Activated CD8-positive, alpha-beta T cell treated with anti-CD3 and anti-CD28 coated beads for 36 hours (primary cell): ENCODE data around the gene CYTH4. TPM values are rescaled to one million over a fixed set of nuclear protein-coding genes. Genes with fewer than 3 reads are reported as not detected.

Experiments used
- ATAC-seq: fragments of 200-7000 bp; cut with Tn5 transposase; one replicate; pipeline ENCODE4 v1.10.0; 2021; ENCODE audit warnings: mild to moderate bottlenecking, moderate library complexity
- CTCF ChIA-PET: fragments of 350-600 bp; sonication (Branson Sonifier 250); formaldehyde crosslinking; loops from one replicate; lab custom pipeline; 2021; ENCODE audit warnings: antibody characterized with exemption; lab: Charles Lee
- POLR2A ChIA-PET: fragments of 350-600 bp; sonication (Branson Sonifier 250); formaldehyde crosslinking; loops from one replicate; lab custom pipeline; 2021; ENCODE audit warnings: antibody characterized with exemption; lab: Charles Lee
- DNase-seq: peaks from one replicate; pipeline ENCODE4 v3.0.0-alpha.2; 2020
- H3K27ac Mint-ChIP-seq: one replicate; pipeline ENCODE4 v1.8.0; 2021; ENCODE audit warnings: mild to moderate bottlenecking, mixed read lengths
- H3K27me3 Mint-ChIP-seq: one replicate; pipeline ENCODE4 v1.8.0; 2021; ENCODE audit warnings: mixed read lengths
- H3K36me3 Mint-ChIP-seq: one replicate; pipeline ENCODE4 v1.8.0; 2021; ENCODE audit warnings: low read depth, mixed read lengths
- H3K4me1 Mint-ChIP-seq: one replicate; pipeline ENCODE4 v1.8.0; 2021; ENCODE audit warnings: low read depth, mixed read lengths
- H3K4me3 Mint-ChIP-seq: one replicate; pipeline ENCODE4 v1.8.0; 2021; ENCODE audit warnings: mild to moderate bottlenecking, moderate library complexity, mixed read lengths
- H3K9me3 Mint-ChIP-seq: one replicate; pipeline ENCODE4 v1.8.0; 2021; ENCODE audit warnings: mixed read lengths
- intact Hi-C: fragments of 100-400 bp; cut with micrococcal nuclease; formaldehyde crosslinking; loops from one replicate; pipeline ENCODE4 v1.10.0; 2022
- total RNA-seq, 2 experiments: library from RNA; stranded (reverse); gene quantifications; one replicate each; pipeline ENCODE4 v1.2.3, GENCODE V29; 2021
- TF ChIP-seq, protein P1 (sequence below): fragments of 200-600 bp; IDR thresholded peaks from one replicate; pipeline ENCODE4 v1.8.0; 2022; ENCODE audit warnings: antibody characterized with exemption, mild to moderate bottlenecking

Gene CYTH4
- total RNA-seq, 2 experiments from 2014 or later = 33.2 to 33.4 TPM

GRCh38 chr22:37320726-37321677 is 38.7 kb downstream of the CYTH4 start:
- Mint-ChIP-seq H3K9me3 (no peaks in the 10 kb centered on the region), H3K27me3 (peaks cover 13% of the 10 kb centered on the region), H3K4me3 (no peak overlapping the region), H3K4me1 (peaks cover 10% of the 10 kb centered on the region), H3K27ac (no peak overlapping the region), H3K36me3 (no peaks in the 10 kb centered on the region)
- CTCF ChIA-PET = interaction anchor here (0.7 to 1.3 kb wide), 3 partner anchors 60 to 151 kb away, joined by 3 to 5 read pairs (median 4); no protein-coding TSS in a partner anchor
- intact Hi-C loops = no loop called here
- TF ChIP-seq, protein P1, sequence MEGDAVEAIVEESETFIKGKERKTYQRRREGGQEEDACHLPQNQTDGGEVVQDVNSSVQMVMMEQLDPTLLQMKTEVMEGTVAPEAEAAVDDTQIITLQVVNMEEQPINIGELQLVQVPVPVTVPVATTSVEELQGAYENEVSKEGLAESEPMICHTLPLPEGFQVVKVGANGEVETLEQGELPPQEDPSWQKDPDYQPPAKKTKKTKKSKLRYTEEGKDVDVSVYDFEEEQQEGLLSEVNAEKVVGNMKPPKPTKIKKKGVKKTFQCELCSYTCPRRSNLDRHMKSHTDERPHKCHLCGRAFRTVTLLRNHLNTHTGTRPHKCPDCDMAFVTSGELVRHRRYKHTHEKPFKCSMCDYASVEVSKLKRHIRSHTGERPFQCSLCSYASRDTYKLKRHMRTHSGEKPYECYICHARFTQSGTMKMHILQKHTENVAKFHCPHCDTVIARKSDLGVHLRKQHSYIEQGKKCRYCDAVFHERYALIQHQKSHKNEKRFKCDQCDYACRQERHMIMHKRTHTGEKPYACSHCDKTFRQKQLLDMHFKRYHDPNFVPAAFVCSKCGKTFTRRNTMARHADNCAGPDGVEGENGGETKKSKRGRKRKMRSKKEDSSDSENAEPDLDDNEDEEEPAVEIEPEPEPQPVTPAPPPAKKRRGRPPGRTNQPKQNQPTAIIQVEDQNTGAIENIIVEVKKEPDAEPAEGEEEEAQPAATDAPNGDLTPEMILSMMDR = no peak
- POLR2A ChIA-PET = interaction anchor here (1.5 kb wide), 1 partner anchor 107 kb away, joined by 4 read pairs; no protein-coding TSS in a partner anchor
- ATAC-seq (no peak), DNase-seq (no peak)

- Mint-ChIP-seq H3K27ac (no peak overlapping the region), H3K4me1 (no peaks in the 10 kb centered on the region), H3K36me3 (no peaks in the 10 kb centered on the region), H3K27me3 (peaks cover 27% of the 10 kb centered on the region), H3K4me3 (no peak overlapping the region), H3K9me3 (no peaks in the 10 kb centered on the region)
- intact Hi-C loops = no loop called here
- TF ChIP-seq, protein P1 = no peak
- CTCF ChIA-PET = interaction anchor here (0.7 to 2.7 kb wide), 8 partner anchors 8 to 237 kb away, joined by 3 to 10 read pairs (median 4); no protein-coding TSS in a partner anchor
- no peak for ATAC-seq
- DNase-seq = no peak
- POLR2A ChIA-PET = interaction anchor here (1.1 to 1.4 kb wide), 2 partner anchors 15 to 26 kb away, joined by 3 to 4 read pairs; no protein-coding TSS in a partner anchor
Measured at GRCh38 chr22:37324340-37325038, 42.2 kb downstream of the CYTH4 start.

GRCh38 chr22:37325039-37325395 is 42.7 kb downstream of the CYTH4 start:
- ATAC-seq (no peak), DNase-seq (no peak)
- TF ChIP-seq, protein P1 = no peak
- Mint-ChIP-seq H3K27me3 (peaks cover 32% of the 10 kb centered on the region), H3K9me3 (no peaks in the 10 kb centered on the region), H3K27ac (no peak overlapping the region), H3K4me1 (no peaks in the 10 kb centered on the region), H3K36me3 (no peaks in the 10 kb centered on the region), H3K4me3 (no peak overlapping the region)
- intact Hi-C loops = no loop called here
- ChIA-PET POLR2A (interaction anchor here (1.4 kb wide), 1 partner anchor 15 kb away, joined by 4 read pairs; no protein-coding TSS in a partner anchor), CTCF (interaction anchor here (0.7 to 2.7 kb wide), 6 partner anchors 9 to 237 kb away, joined by 3 to 10 read pairs (median 4); no protein-coding TSS in a partner anchor)

DNA sequence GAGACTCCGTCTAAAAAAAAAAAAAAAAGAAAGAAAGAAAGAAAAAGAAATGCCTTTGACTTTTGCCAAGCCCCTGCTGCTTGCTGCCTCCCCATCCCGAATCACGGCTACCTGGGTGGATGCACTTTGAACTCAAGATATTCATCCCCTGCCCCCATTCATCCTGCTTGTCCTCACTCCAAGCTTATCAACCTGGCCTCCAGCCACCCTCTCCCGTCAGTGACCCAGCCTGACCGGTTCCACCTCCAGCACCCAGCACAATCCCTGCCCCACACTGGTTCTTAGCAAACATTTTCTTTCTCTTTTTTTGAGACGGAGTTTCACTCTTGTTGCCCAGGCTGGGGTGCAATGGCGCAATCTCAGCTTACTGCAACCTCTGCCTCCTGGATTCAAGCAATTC is 44.4 kb downstream of the CYTH4 start:
- TF ChIP-seq, protein P1 = no peak
- Mint-ChIP-seq H3K27ac (no peak overlapping the region), H3K9me3 (no peaks in the 10 kb centered on the region), H3K4me1 (no peaks in the 10 kb centered on the region), H3K27me3 (peaks cover 39% of the 10 kb centered on the region), H3K36me3 (no peaks in the 10 kb centered on the region), H3K4me3 (no peak overlapping the region)
- no peak for ATAC-seq
- DNase-seq = no peak
- CTCF ChIA-PET = no interaction called here
- POLR2A ChIA-PET = interaction anchor here (0.5 kb wide), 1 partner anchor 743 kb away, joined by 3 read pairs; no protein-coding TSS in a partner anchor
- intact Hi-C loops = no loop called here
